Activated CD4-positive, alpha-beta T cell treated with anti-CD3 and anti-CD28 coated beads for 36 hours (primary cell): ENCODE data around the gene VANGL2. TPM values are rescaled to one million over a fixed set of nuclear protein-coding genes. Genes with fewer than 3 reads are reported as not detected.

ENCODE experiments used
- ATAC-seq: fragments of 200-7000 bp; cut with Tn5 transposase; one replicate; pipeline ENCODE4 v1.10.0; 2021; ENCODE audit warnings: mild to moderate bottlenecking, moderate library complexity
- CTCF ChIA-PET: fragments of 350-600 bp; sonication (Branson Sonifier 250); formaldehyde crosslinking; loops from one replicate; lab custom pipeline; 2021; ENCODE audit warnings: antibody characterized with exemption; lab: Charles Lee
- POLR2A ChIA-PET: fragments of 350-600 bp; sonication (Branson Sonifier 250); formaldehyde crosslinking; loops from one replicate; lab custom pipeline; 2021; ENCODE audit warnings: antibody characterized with exemption, inconsistent platforms; lab: Charles Lee
- DNase-seq: peaks from one replicate; pipeline ENCODE4 v3.0.0-alpha.2; 2020
- H3K27ac Mint-ChIP-seq: one replicate; pipeline ENCODE4 v1.8.0; 2021; ENCODE audit warnings: mixed read lengths
- H3K27me3 Mint-ChIP-seq: one replicate; pipeline ENCODE4 v1.8.0; 2021; ENCODE audit warnings: mixed read lengths
- H3K36me3 Mint-ChIP-seq: one replicate; pipeline ENCODE4 v1.8.0; 2021; ENCODE audit warnings: low read depth, mixed read lengths
- H3K4me1 Mint-ChIP-seq: one replicate; pipeline ENCODE4 v1.8.0; 2021; ENCODE audit warnings: mixed read lengths
- H3K4me3 Mint-ChIP-seq: one replicate; pipeline ENCODE4 v1.8.0; 2021; ENCODE audit warnings: mild to moderate bottlenecking, moderate library complexity, mixed read lengths
- H3K9me3 Mint-ChIP-seq: one replicate; pipeline ENCODE4 v1.8.0; 2021; ENCODE audit warnings: low read depth, mixed read lengths
- intact Hi-C, 2 experiments: fragments of 100-400 bp; cut with DNase I in 1 of 2; cut with micrococcal nuclease in 1 of 2; formaldehyde crosslinking; loops; one replicate each; pipeline versions ENCODE4 v1.14.2 to v1.15.1; 2022 to 2024; cut with DNase I, micrococcal nuclease
- total RNA-seq, 2 experiments: library from RNA; stranded (reverse); gene quantifications; one replicate each; pipeline ENCODE4 v1.2.3, GENCODE V29; 2021

The VANGL2 gene
- total RNA-seq, 2 experiments from 2014 or later = 0.09 to 0.12 TPM

DNA sequence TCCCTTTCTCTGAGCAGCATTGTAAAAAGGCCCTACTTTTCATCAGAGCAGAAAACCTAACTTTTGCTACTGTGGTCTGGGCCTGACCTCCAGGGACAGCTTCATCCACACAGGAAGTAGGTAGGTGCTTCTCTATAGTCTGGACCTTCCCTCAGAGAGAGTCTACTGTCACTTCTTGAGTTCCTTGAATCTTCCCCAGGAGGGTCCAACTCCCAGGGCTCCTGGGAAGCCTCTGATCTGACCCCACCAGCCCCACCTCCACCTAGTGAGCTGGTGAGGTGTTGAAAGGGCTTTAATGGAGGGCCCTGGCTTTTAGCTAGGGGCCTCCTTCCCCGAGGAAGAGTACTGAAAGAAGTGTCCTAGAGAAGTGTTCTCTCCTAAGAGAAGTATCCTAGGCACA, 2.7 kb upstream of the VANGL2 start:
- H3K36me3 Mint-ChIP-seq = no peaks in the 10 kb centered on the region
- H3K4me1 Mint-ChIP-seq = no peaks in the 10 kb centered on the region
- intact Hi-C loops = no loop called here
- H3K27me3 Mint-ChIP-seq = peaks cover 15% of the 10 kb centered on the region
- H3K9me3 Mint-ChIP-seq = no peaks in the 10 kb centered on the region
- ChIA-PET POLR2A (interaction anchor here (0.7 kb wide), 1 partner anchor 227 kb away, joined by 3 read pairs; no protein-coding TSS in a partner anchor), CTCF (interaction anchor here (1.4 kb wide), 1 partner anchor 209 kb away, joined by 3 read pairs; no protein-coding TSS in a partner anchor)
- no peak for DNase-seq
- H3K4me3 Mint-ChIP-seq = no peak overlapping the region
- ATAC-seq = no peak
- H3K27ac Mint-ChIP-seq = no peak overlapping the region

DNA sequence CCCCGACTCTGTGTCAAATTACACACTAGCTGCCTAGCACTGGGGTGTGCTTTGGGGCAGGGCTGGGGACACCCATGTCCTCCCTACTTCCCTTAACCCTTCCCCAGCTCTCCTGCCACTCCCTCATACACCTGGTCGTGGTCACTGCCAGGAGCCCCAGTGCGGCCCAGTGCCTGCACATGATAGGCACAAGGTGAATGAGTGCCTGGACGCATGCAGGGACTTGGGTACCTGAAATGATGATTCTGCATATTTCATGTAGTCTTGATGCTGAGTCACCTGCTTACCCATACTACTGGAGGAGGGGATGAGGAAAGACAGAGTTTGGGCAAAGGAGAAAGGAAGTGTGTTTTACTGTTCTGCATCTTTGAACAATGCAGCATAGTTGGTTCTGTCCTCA, 1.5 kb upstream of the VANGL2 start:
- ATAC-seq (no peak), DNase-seq (no peak)
- intact Hi-C loops = no loop called here
- Mint-ChIP-seq H3K4me3 (no peak overlapping the region), H3K9me3 (no peaks in the 10 kb centered on the region), H3K27ac (no peak overlapping the region), H3K36me3 (no peaks in the 10 kb centered on the region), H3K4me1 (no peaks in the 10 kb centered on the region), H3K27me3 (peaks cover 15% of the 10 kb centered on the region)
- ChIA-PET CTCF (interaction anchor here (0.7 to 1.0 kb wide), 2 partner anchors 18 to 136 kb away, joined by 3 read pairs; no protein-coding TSS in a partner anchor), POLR2A (no interaction called here)

DNA sequence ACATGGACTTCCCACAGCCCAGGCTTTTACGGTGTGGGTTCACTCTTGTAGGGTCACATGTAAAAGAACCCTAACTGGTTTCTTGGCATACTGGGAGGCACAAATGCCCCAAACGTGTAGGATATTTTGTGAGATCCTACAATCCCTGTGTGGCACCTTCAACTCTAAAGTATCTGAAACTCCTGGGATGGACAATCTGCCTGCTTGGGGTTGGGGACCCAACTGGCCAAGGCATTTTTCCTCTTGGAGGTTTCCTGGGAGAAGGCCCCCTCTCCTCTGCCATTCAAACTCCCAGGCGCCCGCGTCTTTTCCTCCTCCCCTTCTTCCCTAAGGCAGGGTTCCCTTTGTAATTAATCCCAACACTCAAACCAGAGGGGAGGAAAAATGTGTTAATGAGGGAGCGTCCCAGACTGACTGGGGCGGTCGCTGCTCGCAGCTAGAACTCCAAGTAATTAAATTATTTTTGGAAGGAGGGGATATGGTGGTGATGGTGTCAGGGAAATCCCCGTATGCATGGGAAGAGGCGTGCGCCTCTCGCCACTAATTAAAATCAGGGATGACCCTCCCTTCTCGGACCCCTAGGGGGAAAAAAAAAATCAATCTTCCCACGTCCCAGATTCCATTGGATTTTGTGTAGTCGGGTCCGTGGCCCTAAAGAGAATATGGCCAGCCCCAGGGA, 681 bp upstream of the VANGL2 start:
- POLR2A ChIA-PET = no interaction called here
- H3K4me1 Mint-ChIP-seq = no peaks in the 10 kb centered on the region
- intact Hi-C loops = no loop called here
- H3K9me3 Mint-ChIP-seq = no peaks in the 10 kb centered on the region
- DNase-seq = no peak
- no peak overlapping the region for H3K27ac Mint-ChIP-seq
- H3K4me3 Mint-ChIP-seq = peak overlapping the region; percentile 11
- no peak for ATAC-seq
- no peaks in the 10 kb centered on the region for H3K36me3 Mint-ChIP-seq
- peaks cover 15% of the 10 kb centered on the region for H3K27me3 Mint-ChIP-seq
- CTCF ChIA-PET = interaction anchor here (0.6 kb wide), 1 partner anchor 63 kb away, joined by 3 read pairs; no protein-coding TSS in a partner anchor

DNA sequence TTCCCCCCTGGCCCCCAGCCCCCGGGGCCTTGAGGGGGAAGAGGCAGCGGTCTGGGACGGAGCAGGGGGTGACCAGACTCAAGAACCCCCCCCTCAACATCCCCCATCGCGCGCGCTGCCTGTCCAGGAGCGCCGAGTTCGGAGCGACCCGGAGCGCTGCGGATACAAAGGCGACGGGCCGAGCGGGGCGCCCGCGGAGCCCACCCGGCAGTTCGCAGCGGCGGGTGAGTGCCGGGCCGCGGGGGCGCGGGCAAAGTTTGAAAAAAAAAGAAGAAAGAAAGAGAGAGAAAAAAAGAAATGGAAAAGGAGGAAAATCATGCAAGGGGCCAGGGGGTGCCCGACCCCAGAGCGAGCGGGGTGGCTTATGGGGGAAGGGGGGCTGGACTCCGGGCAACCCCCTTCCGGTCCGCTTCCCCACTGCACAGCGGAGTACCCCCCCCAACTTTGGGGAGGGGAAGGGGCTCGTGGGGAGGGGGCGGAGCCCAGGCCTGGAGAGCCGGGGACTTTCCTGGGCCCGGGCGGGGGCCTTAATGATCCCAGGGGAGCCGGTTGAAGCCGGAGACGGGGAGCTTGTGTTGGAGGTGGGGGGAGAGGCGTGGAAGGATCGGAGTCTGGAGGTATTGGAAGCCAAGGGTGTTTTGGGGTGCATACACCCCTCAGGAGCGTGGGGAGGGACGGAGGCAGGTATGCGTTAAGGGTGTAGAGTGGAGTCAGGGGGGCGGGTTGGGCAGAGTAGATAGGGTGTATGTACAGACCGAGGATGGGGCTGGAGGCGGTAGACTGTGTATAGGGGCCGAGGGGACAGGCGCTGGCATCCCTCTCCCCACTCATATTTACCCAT, 502 bp downstream of the VANGL2 start:
- peaks cover 15% of the 10 kb centered on the region for H3K27me3 Mint-ChIP-seq
- no peaks in the 10 kb centered on the region for H3K4me1 Mint-ChIP-seq
- no peaks in the 10 kb centered on the region for H3K9me3 Mint-ChIP-seq
- peak overlapping the region; percentile 34 for H3K4me3 Mint-ChIP-seq
- peak; percentile 62 for ATAC-seq
- ChIA-PET CTCF (interaction anchor here (0.6 kb wide), 1 partner anchor 275 kb away, joined by 3 read pairs; no protein-coding TSS in a partner anchor), POLR2A (no interaction called here)
- intact Hi-C loops = no loop called here
- no peaks in the 10 kb centered on the region for H3K36me3 Mint-ChIP-seq
- H3K27ac Mint-ChIP-seq = no peak overlapping the region
- DNase-seq = peak; percentile 13

DNA sequence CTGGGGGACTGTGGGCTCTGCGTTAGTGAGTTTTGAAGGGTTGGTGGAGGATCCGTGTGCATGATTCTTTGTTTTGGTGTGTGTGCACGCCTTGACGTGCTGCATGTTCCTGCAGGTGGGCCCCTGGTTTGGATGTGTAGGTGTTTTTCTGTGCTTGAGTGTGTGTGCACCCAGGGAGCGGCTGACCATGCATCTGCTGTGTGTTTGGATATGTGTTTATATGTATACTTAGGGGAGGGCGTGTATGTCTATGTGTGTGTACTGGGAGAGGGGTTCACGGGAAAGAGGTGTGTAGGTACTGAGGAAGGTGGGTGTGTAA, 1.1 kb downstream of the VANGL2 start:
- ATAC-seq = no peak
- peaks cover 14% of the 10 kb centered on the region for H3K27me3 Mint-ChIP-seq
- ChIA-PET CTCF (no interaction called here), POLR2A (no interaction called here)
- no peaks in the 10 kb centered on the region for H3K4me1 Mint-ChIP-seq
- intact Hi-C loops = no loop called here
- peak overlapping the region; percentile 34 for H3K4me3 Mint-ChIP-seq
- H3K27ac Mint-ChIP-seq = no peak overlapping the region
- H3K9me3 Mint-ChIP-seq = no peaks in the 10 kb centered on the region
- no peak for DNase-seq
- H3K36me3 Mint-ChIP-seq = no peaks in the 10 kb centered on the region

DNA sequence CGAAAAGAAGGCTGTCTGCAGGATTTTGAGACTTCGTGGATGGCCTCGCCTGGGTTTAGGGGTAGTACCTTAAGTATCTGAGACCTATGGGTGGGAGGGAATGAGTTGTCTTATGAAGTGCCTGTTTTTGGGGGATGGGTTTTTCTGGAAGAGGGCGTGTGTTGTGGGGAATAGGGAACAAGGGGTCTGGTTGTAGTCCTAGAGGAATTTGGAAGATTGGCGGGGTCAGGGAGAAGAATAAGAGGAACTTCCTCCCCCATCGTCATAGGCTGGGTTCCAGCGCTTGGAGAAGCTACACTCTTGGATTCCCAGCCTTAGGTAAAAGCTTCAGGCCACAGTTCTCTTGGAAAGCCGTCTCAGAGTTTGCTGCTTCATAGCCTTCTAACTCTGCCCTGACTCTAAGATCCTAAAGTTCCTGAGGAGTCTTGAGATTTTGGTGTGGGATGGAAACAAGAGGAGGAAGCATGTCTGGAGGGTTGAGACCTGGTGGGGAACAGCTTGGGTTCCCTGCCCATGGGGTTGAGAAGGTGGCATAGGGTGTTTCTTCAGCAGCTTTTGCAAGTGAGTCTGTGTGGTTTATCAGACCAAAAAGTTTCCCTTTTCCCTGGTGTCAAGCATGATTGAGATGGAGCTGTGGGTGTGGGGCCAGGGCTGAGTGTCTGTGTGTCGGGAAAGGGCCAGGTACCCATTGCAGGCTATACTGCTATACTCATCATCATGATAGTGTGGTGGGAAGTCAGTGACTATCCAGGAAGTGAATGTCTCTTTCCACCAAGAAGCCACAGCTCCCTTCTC, 1.8 kb downstream of the VANGL2 start:
- no peaks in the 10 kb centered on the region for H3K4me1 Mint-ChIP-seq
- no peaks in the 10 kb centered on the region for H3K36me3 Mint-ChIP-seq
- H3K27me3 Mint-ChIP-seq = peaks cover 14% of the 10 kb centered on the region
- intact Hi-C loops = no loop called here
- H3K27ac Mint-ChIP-seq = no peak overlapping the region
- CTCF ChIA-PET = no interaction called here
- H3K4me3 Mint-ChIP-seq = no peak overlapping the region
- POLR2A ChIA-PET = no interaction called here
- H3K9me3 Mint-ChIP-seq = no peaks in the 10 kb centered on the region
- no peak for ATAC-seq
- no peak for DNase-seq

DNA sequence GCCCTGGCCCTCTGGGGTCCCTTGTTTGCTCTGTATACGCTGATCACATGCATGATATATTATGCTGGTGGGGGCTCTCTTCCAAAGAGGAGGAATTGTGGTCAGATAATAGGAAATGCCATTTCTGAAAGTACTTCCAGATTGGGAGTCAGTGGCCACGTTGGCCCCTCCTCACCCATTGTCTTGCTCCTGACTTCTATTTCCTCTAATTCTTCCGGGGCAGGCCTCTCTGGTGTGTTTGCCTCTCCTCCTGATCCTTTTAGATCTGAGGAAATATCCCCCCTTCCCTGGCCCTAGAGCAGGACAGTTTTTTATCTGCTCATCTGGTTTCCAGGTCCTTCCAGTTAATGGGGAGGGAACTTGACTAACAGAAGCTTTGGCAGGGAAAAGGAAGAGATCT, 2.9 kb downstream of the VANGL2 start:
- H3K4me3 Mint-ChIP-seq = no peak overlapping the region
- ChIA-PET POLR2A (no interaction called here), CTCF (no interaction called here)
- H3K9me3 Mint-ChIP-seq = no peaks in the 10 kb centered on the region
- H3K27me3 Mint-ChIP-seq = peaks cover 14% of the 10 kb centered on the region
- no peak for ATAC-seq
- intact Hi-C loops = no loop called here
- no peak overlapping the region for H3K27ac Mint-ChIP-seq
- no peaks in the 10 kb centered on the region for H3K4me1 Mint-ChIP-seq
- no peaks in the 10 kb centered on the region for H3K36me3 Mint-ChIP-seq
- DNase-seq = no peak

DNA sequence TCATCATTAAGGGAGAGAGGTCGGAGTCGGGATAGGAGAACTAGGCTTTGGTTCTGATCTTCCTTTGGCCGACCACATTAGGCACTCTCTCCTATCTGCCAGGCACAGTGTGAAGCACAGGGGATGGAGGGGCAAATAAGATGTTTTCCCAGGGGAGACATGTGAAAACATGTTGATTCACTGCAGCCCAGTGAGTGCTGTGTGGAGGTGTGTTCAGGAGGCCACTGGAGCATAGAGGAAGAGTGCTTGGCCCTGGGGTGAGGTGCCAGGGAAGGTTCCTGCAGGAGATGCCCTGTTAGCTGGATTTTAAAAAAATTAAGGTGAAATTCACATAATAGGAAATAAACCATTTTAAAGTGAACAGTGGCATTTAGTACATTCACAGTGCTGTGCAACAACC, 3.7 kb downstream of the VANGL2 start:
- intact Hi-C loops = no loop called here
- no peaks in the 10 kb centered on the region for H3K36me3 Mint-ChIP-seq
- H3K9me3 Mint-ChIP-seq = no peaks in the 10 kb centered on the region
- H3K4me3 Mint-ChIP-seq = no peak overlapping the region
- no peak overlapping the region for H3K27ac Mint-ChIP-seq
- no peak for DNase-seq
- POLR2A ChIA-PET = no interaction called here
- no peak for ATAC-seq
- peaks cover 11% of the 10 kb centered on the region for H3K27me3 Mint-ChIP-seq
- CTCF ChIA-PET = no interaction called here
- no peaks in the 10 kb centered on the region for H3K4me1 Mint-ChIP-seq

DNA sequence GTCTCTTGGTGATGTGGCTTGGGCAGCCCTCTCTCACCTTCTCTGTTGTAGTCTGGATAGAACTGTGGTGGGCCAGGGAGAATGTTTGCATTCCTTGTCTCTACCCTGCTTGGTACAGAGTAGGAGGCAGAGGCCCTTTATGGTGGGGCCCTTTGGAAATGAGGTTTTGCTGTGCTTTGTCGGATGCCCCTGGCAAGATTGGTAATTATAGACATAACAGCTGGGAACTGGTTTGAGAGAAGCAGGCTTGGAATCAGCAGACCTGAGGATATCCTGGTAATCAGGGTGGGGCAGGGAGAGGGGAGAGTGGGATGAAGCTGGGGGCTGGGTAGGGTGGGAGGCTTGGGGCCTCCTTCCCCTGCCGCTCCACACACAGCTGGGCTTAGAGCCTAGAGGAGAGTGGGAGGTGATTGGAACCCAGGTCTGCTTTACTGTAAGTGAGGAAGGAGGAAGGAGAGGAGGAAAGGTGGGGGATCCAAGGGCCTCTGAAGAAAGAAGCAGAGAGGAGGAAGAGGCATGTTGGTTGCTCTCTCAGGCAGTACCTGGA, 5.0 kb downstream of the VANGL2 start:
- intact Hi-C loops = no loop called here
- ATAC-seq (no peak), DNase-seq (no peak)
- ChIA-PET POLR2A (no interaction called here), CTCF (no interaction called here)
- Mint-ChIP-seq H3K4me1 (no peaks in the 10 kb centered on the region), H3K27ac (no peak overlapping the region), H3K27me3 (peaks cover 11% of the 10 kb centered on the region), H3K9me3 (no peaks in the 10 kb centered on the region), H3K4me3 (no peak overlapping the region), H3K36me3 (no peaks in the 10 kb centered on the region)

DNA sequence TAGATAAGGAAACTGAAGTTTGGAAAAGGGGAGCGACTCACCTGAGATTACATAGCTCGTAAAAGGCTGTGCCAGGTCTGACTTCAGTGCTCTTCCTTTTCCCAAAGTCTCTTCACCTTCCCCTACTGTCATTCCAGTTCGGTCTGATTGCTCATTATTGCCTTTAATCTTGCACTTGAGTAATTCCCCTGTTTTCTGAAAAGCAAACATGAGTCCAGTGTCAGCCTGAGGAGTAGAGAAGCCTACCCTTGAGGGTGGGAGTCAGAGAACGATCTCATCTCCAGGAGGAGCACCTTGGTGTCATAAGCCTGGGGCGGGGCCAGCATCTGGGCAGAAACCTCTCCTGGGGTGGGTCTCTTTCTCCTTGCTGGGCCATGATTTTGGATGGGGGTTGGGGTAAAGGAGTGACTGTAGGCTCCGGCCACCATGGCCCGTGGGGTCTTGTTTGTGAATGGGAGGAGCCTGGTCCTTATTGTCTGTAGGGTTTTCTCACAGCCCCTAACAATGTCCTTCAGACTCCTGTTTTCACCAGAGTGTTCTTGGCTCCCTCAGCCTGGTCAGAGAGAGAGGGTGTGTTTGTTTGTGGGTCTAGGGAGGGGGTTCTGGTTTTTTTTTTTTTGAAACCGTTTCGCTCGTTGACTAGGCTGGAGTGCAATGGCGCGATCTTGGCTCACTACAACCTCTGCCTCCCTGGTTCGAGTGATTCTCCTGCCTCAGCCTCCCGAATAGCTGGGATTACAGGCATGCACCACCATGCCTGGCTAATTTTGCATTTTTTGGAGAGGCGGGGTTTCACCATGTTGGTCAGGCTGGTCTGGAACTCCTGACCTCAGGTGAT, 6.0 kb downstream of the VANGL2 start:
- no peak for ATAC-seq
- POLR2A ChIA-PET = no interaction called here
- intact Hi-C loops = no loop called here

More for the DNA sequence above, 6.0 kb downstream of the VANGL2 start:
- Mint-ChIP-seq H3K4me1 (no peaks in the 10 kb centered on the region), H3K27ac (no peak overlapping the region), H3K4me3 (no peak overlapping the region), H3K9me3 (no peaks in the 10 kb centered on the region), H3K27me3 (peaks cover 7% of the 10 kb centered on the region), H3K36me3 (no peaks in the 10 kb centered on the region)
- CTCF ChIA-PET = no interaction called here
- DNase-seq = no peak
